Retinal pigment epithelial cell (primary cell): ENCODE results near the gene KCNJ9.

Source experiments
- DNase-seq: peaks from one replicate; pipeline ENCODE4 v3.0.0-alpha.2; 2010; ENCODE audit warnings: low read depth
- H3K4me3 ChIP-seq: 2 replicates; pipeline ENCODE4 v1.5.1; 2011; ENCODE audit warnings: mild to moderate bottlenecking, low read length, control low read depth, moderate library complexity
- TF ChIP-seq, protein P1 (sequence below): conservative IDR thresholded peaks from 2 replicates; pipeline ENCODE4 v1.5.1; 2011; ENCODE audit warnings: low read depth, low read length, control low read depth, inconsistent platforms

Gene KCNJ9

DNA sequence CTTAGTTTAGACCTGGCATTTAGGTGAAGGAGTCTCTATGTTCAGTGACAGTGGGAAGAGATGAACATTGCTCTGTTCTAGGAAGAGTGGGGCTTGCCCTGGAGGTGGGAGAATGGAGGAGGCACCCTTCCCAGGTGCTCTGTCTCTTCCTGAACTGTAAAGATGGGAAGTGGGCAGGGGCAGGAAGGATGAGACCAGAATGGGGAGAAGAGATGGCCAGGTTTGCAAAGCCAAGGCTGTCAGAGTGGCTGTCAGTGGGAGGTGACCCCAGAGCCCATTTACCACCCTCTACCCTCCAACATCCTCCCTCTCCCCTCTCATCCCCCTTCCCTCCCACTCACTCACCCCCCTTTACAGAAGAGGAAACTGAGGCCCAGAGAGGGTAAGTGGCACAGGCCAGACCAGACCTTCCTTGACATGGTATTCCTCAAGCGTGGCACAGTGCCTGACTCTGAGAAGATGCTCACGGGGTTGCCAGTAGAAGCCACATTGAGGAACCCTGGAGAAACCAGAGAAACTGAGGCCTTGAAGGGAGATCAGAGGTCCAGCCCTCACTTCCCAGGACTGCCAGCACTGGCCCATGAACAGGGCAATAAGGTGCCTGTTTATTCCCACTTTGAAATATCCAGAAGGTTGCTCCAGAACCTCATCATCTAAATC, 18.5 kb downstream of the KCNJ9 start:
- no peak overlapping the region for H3K4me3 ChIP-seq

DNA sequence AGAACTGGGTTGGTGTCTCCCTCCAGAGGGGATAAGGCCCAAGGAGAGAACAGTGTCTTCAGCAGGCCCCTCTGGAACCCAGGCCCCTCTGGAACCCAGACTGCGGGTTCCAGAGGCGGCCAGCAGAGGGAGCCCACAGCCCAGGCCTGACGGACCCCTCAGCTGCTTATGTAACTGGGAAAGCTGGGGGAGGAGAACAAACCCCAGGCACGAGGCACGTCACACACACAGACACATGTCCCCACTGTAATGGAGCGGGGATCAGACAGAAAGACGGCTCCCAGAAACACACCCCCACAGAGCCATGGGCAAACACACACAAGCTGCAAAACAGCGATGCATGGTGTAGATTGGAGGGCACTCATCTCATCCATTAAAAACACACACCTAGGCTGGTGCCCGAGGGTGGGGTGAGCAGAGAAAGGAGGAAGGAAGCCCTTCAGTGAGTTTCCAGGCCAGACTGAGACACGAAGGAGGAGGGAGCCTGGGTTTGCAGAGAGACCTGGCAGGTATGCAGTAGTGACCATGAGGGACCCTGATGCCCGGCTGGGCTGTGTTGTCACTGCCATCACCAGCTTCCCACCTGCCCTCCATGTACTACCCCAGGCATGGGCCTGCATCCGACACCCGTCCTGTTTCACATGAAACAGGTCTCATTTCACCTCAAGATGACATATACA, 19.8 kb downstream of the KCNJ9 start:
- TF ChIP-seq, protein P1, sequence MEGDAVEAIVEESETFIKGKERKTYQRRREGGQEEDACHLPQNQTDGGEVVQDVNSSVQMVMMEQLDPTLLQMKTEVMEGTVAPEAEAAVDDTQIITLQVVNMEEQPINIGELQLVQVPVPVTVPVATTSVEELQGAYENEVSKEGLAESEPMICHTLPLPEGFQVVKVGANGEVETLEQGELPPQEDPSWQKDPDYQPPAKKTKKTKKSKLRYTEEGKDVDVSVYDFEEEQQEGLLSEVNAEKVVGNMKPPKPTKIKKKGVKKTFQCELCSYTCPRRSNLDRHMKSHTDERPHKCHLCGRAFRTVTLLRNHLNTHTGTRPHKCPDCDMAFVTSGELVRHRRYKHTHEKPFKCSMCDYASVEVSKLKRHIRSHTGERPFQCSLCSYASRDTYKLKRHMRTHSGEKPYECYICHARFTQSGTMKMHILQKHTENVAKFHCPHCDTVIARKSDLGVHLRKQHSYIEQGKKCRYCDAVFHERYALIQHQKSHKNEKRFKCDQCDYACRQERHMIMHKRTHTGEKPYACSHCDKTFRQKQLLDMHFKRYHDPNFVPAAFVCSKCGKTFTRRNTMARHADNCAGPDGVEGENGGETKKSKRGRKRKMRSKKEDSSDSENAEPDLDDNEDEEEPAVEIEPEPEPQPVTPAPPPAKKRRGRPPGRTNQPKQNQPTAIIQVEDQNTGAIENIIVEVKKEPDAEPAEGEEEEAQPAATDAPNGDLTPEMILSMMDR: peak; percentile 95
- H3K4me3 ChIP-seq: no peak overlapping the region
- DNase-seq: no peak

More for the DNA sequence above, 18.5 kb downstream of the KCNJ9 start:
- TF ChIP-seq, protein P1: no peak
- DNase-seq: no peak

DNA sequence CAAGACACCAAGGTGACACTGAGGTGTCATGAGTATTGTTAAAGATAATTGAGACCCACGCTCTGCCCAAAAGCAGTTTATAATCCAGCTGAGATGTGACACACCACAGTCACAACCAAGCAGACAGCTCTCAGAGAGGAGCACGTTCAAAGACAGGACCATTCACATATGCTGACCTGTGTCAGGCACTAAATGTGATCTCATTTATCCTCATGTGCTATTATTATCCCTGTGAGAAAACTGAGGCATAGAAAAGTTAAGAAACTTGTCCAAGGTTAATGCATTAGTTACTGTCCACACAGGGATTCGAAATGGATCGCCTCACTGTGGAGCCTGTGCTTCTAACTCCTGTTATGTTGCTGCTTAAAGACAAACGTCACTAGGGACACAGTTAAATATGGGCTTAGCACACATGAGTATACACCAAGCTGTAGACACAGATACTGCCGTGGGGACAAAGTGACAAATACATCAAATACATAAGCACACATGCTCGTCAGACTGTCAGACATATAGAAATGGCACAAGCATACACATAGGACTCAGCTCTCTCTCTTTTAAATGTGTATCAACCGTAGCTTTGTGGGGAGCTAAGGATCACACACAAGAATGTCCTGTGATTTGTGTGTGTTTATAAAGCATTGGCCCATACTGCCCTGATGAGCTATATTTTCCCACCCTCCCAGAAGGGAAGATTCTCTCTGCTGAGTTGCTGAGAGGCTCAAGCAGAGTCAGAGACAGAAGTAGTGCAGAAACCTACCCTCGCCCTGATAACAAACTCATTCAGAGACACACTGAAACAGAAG, 20.6 kb downstream of the KCNJ9 start:
- no peak for DNase-seq
- TF ChIP-seq, protein P1: no peak
- no peak overlapping the region for H3K4me3 ChIP-seq

DNA sequence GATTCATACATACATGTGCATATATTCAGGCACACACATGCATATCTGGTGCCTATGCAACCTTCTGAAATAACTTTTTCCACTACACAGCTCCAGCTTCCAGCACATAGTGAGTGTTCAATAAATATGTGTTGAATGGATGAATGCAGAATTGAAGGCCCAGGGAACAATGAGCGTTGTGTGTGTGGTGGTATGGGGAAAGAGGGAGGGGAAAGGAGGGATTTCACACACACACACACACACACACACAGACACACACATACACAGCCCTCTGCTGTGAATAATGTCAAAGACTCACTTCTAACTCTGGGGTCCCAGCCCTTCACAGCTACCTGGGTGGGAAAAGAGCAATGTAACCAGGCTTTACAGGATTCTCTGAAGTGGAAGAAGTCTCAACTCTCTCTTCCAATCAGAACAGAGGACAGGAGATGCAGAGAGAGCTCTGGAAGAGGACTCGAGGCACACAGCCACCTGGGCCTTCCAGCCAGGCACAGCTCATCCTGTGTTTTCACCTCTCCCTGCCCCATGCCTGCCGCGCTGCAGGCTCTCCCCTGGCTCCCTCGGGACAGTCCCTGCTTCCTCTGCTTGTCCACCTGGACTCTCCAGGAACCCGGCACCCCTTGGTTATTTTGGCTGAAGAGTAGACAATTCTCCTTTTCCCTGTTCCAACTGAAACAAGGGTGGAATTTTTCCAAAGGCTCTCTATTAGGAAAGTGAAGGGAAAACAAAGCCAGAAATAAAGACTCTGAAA, 22.5 kb downstream of the KCNJ9 start:
- TF ChIP-seq, protein P1: no peak
- DNase-seq: no peak
- no peak overlapping the region for H3K4me3 ChIP-seq

DNA sequence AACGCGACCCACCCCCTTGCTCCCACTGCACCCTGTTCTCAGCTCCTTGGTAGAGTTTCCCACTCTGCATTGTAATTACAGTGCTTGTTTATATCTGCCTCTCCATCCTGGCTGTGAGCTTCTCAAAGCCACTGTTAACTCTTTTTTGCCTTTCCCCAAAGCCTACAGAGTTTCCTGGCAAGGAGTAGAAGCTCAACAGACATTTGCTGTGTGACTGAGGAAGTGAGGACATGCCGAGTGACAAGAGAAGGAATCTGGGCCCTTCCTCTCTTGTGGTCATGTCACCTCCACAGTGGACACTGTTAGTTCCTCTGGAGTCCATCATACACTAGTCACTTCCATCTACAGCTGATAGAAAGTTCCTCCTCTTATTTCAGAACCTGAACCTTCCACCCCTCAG, 23.1 kb downstream of the KCNJ9 start:
- TF ChIP-seq, protein P1: no peak
- no peak for DNase-seq
- no peak overlapping the region for H3K4me3 ChIP-seq

DNA sequence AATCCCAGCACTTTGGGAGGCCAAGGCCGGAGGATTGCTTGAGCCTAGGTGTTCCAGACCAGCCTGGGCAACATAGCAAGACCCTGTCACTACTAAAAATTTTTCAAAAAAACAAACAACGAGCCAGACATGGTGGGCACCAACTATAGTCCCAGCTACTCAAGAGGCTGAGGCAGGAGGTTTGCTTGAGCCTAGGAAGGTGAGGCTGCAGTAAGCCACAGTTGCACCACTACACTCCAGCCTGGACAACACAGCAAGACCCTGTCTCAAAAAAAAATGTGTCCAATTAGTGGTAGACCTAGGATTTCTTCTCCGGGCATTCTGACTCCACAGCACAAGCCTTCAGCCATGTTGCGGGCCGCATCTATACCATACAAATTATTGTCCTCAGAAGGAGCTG, 23.8 kb downstream of the KCNJ9 start:
- no peak for DNase-seq
- H3K4me3 ChIP-seq: no peak overlapping the region
- TF ChIP-seq, protein P1: no peak
